ENCODE measurements around the gene SLC25A41. TPM values are rescaled to one million over a fixed set of nuclear protein-coding genes. Genes with fewer than 3 reads are reported as not detected.
A peak's percentile ranks its signal among the peaks of the same experiment; 100 is the strongest.

Gene SLC25A41
- total and polyA plus RNA-seq, 9 of the 15 experiments (the other 6 are each of a cell fraction or from before 2014, with no cell fraction given), result 0.08 to 4.2 (median 1.6) TPM

GRCh38 chr19:6483235-6483634, 49.7 kb upstream of the SLC25A41 start:
- Histone ChIP-seq H2AFZ (ENCODE audit: low read depth, low read length) (no peak overlapping the region), H3K79me2 (ENCODE audit: control insufficient read depth, insufficient read depth, low read length) (no peaks in the 10 kb centered on the region), H3K9ac (ENCODE audit: insufficient read depth in 1 of 2, low read depth in 2 of 2, low read length in 2 of 2) (peak overlapping the region in 1 of 2 experiments; percentile 45; a peak in 1 of 4 replicates), H3K4me2 (ENCODE audit: insufficient read depth, low read length) (no peak overlapping the region), H4K20me1 (replicated peaks; ENCODE audit: control insufficient read depth, insufficient read depth, low read length) (no peaks in the 10 kb centered on the region), H3K9me3 (replicated peaks; ENCODE audit: control insufficient read depth, insufficient read depth, low read depth, low read length) (no peaks in the 10 kb centered on the region), H3K27me3 (ENCODE audit: control insufficient read depth in 2 of 2, insufficient read depth in 2 of 2, low read length in 2 of 2) (no peaks in the 10 kb centered on the region), H3K36me3 (ENCODE audit: control insufficient read depth, insufficient read depth, low read length) (no peaks in the 10 kb centered on the region), H3K4me3 (no peak overlapping the region), H3K4me1 (replicated peaks in 1 of 2; ENCODE audit: control insufficient read depth in 2 of 2, insufficient read depth in 2 of 2, low read length in 2 of 2) (peaks cover 0 to 14% of the 10 kb centered on the region in 2 experiments; a peak in 4 of 5 replicates), H3K27ac (ENCODE audit: extremely low read depth, low read depth, low read length) (no peak overlapping the region), H3K9me1 (ENCODE audit: control insufficient read depth, insufficient read depth, low read length) (no peaks in the 10 kb centered on the region)
- ChIA-PET POLR2A (interaction anchor here (0.6 to 0.9 kb wide), 2 partner anchors 20 to 64 kb away, joined by 3 read pairs; no protein-coding TSS in a partner anchor), CTCF (ENCODE audit: low intra/inter-chr PET ratio) (interaction anchor here (0.6 kb wide), 1 partner anchor 8 kb away, joined by 4 read pairs; no protein-coding TSS in a partner anchor)
- TF ChIP-seq ARID2 (IDR thresholded peaks at IDR 0.05) (no peak), NR2C2 (CRISPR knock-in tag; IDR thresholded peaks at IDR 0.05) (no peak), NR2C2 (tag; IDR thresholded peaks at IDR 0.05) (no peak), CHD4 (IDR thresholded peaks at IDR 0.05; ENCODE audit: insufficient read depth, insufficient replicate concordance, low read depth, low read length, poor library complexity, severe bottlenecking) (no peak), ZMIZ1 (IDR thresholded peaks at IDR 0.05; ENCODE audit: low read depth in 2 of 2, low read length in 2 of 2) (no peak), KDM5B (IDR thresholded peaks at IDR 0.05; ENCODE audit: insufficient replicate concordance, low read depth, low read length) (no peak), ZNF212 (CRISPR knock-in tag; IDR thresholded peaks at IDR 0.05) (no peak), XRCC5 (IDR thresholded peaks at IDR 0.05; ENCODE audit: low read depth, low read length) (no peak), BCOR (IDR thresholded peaks at IDR 0.05) (no peak), NELFE (IDR thresholded peaks at IDR 0.05; ENCODE audit: insufficient read depth, insufficient read length) (no peak), HEY1 (CRISPR knock-in tag; IDR thresholded peaks at IDR 0.05; ENCODE audit: borderline replicate concordance) (no peak), ZNF778 (CRISPR knock-in tag; IDR thresholded peaks at IDR 0.05) (no peak), NCOA2 (IDR thresholded peaks at IDR 0.05; ENCODE audit: partially characterized antibody in 2 of 2) (no peak), RFX7 (CRISPR knock-in tag; IDR thresholded peaks at IDR 0.05) (no peak), BRCA1 (IDR thresholded peaks at IDR 0.05) (no peak), BRCA1 (CRISPR knock-in tag; IDR thresholded peaks at IDR 0.05) (no peak), ZNF174 (CRISPR knock-in tag; IDR thresholded peaks at IDR 0.05) (no peak)
- ATAC-seq (0 out of 3 replicates have a peak, but pooled peaks have one; percentile 20), FAIRE-seq (no peak), DNase-seq (ENCODE audit: extremely low read depth in 1 of 4, low spot score in 3 of 4) (no peak)
- 0% methylated on average over 3 of the region's 3 CpGs for WGBS (ENCODE audit: insufficient coverage, low coverage, missing lambda C conversion rate)
- no TSS peak for BruUV-seq (replicated peaks)
- in situ Hi-C loops (cut with MboI) (no loop called here), intact Hi-C loops (cut with micrococcal nuclease) (no loop called here)
